ENCODE results near the gene DCLK1.

DCLK1 gene

GRCh38 chr13:36131222-36131930 is at the start of gene DCLK1:
DCLK1 (minus strand) TSS chr13:36131382.
- DNase-seq, result peak; percentile 6

GRCh38 chr13:36175621-36176020 is 44.4 kb upstream of the DCLK1 start:
- no peak for DNase-seq

DNA sequence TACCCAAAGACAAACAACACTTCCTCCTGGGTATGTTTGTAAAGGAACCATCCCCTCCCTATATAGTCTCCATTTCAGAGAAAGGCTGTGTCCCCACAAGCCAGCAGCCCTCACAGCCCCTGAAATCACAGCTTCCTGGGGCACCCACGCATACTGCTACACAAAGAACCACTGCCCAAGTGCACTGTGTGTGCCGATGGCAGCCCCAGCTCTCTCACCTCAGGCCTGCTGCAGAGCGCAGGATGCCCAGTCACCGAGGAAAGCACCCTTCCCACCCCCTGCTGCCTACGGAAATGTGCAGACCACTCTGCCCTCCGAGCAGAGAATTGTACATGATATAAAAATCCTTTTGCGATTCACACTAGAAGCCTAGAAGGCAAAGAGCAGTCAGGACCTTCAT is 43.7 kb upstream of the DCLK1 start:
- DNase-seq, result no peak

DNA sequence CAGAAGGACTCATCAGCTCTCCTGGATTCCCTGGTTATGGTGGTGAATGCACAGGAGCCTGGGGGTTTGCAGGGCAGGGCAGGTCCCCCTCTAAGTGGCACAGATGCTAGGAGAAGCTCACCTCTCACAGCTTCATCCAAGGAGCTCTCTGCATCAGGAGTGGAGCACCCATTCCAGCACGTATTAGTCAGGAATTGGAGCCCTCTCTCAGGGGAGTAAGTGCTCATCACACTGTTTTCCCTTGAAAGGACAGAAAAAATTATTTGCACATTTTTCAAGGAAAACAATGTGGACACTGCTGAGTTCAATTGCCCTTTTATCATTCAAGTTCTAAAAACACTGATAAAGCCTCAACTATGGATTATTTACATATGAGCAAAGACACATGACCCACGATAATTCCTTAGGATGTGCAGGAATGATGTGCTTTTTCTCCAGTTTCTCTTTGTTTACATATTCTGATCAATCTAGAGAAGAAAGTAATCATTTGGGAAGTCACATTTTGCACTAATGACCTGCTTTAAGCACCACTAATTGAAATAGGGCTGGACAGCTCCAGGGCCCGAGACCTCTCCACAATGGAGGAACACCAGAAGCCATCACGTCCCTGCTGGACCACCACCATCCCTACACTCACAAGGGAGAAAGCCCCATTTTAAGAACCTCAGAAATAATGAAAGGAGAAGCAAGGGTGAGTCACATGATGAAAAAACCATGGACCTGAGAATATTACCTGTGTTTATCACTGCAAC is 42.6 kb upstream of the DCLK1 start:
- no peak for DNase-seq

DNA sequence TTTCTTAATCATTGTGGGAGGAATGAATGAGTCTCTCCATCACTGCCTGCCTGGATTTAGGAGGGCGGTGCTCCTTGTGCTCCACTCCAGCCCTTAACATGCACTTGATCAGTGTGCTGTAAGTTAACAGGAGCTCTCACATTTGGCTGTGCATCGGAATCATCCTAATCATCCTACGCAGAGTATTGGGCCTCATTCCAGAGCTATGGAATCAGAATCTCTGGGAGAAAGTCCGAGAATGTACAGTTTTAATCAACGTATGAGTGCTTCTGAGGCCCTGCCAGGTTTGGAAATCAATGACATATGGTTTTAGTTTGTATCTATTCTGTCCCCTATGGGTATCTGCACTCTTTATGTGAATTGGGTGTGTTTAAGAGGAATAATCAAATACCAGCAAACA is 34.9 kb upstream of the DCLK1 start:
- no peak for DNase-seq

- peak; percentile 86 for DNase-seq
Measured at GRCh38 chr13:36163809-36164308, 32.7 kb upstream of the DCLK1 start.

GRCh38 chr13:36163286-36163685 is 32.1 kb upstream of the DCLK1 start:
- DNase-seq, result peak; percentile 31

- no peak for DNase-seq
Measured at GRCh38 chr13:36160297-36160696, 29.1 kb upstream of the DCLK1 start.

GRCh38 chr13:36158611-36159010 is 27.4 kb upstream of the DCLK1 start:
- no peak for DNase-seq

GRCh38 chr13:36157480-36157879 is 26.3 kb upstream of the DCLK1 start:
- peak; percentile 8 for DNase-seq

GRCh38 chr13:36154567-36155291 is 23.5 kb upstream of the DCLK1 start:
- DNase-seq, result no peak

- no peak for DNase-seq
Measured at GRCh38 chr13:36151591-36151990, 20.4 kb upstream of the DCLK1 start.

DNA sequence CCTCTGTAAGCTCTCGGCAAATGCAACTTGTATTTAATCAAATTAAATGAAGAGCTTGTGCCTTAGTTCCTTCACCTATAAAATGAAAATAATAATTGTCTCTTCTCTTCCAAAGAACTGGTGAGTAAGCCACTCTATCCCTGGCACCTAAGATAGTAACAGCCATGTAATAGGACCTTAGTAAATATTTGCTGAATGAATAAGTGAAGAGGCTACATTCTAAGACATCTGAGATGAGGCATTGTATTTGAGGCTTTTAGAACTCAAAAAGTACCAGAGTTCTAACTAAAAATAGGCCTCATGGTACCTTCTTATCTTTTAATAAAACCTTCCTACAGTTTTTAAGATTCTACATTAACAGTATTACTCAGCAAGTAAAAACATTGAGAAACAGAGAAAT is 17.3 kb upstream of the DCLK1 start:
- no peak for DNase-seq

GRCh38 chr13:36147330-36147729 is 16.1 kb upstream of the DCLK1 start:
- DNase-seq, result no peak

DNA sequence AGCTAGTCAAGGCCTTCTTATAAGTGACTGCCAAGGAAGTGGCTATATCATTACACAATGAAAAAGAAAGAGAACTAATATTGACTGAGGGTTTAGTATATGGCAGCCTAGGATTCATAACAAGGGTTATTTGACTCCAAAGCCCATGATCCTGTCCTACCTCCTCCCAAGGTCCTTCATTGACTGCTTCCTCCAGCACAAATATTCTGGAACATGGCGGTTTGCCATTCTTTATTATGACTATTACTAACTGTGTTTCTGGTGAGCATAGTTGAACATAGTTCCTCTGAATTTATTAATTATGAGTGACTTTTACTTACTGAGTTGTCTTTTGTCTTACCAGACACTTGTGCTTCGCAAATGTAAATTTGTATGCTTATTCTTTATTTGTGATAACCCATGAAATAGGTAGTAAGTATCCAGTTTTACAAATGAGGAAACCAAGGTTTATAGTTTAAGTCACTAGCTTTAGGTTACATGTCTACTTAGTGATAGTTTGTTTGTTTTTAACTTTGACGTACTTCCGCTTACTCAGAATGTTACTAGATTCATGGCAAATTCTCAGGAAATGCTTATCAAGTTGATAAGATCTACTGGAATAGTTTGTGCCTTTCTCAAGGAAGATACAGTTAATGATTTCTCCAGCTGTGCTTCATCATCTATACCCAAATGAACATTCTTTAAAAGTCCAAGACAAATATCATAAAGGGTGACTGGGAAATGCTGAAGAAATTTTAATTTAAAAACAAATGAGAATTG is 15.5 kb upstream of the DCLK1 start:
- DNase-seq, result no peak

DNA sequence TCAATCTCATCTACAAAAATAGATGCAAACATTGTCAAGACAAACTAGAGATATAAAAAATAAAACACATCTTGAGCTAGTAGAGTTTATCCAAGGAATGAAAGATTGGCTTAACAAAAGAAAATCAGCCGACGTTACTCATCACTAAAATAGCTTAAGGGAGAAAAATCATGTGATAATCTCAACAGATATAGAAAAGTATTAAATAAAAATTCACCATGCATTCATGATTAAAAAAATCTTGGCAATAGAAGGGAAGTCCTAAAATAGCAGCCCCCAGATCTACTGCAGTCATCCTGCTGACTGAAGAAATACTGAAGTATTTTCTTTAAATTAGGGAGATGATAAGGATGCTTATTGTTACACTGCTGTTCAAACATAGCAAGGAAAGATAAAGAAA is 12.6 kb upstream of the DCLK1 start:
- DNase-seq, result no peak

DNA sequence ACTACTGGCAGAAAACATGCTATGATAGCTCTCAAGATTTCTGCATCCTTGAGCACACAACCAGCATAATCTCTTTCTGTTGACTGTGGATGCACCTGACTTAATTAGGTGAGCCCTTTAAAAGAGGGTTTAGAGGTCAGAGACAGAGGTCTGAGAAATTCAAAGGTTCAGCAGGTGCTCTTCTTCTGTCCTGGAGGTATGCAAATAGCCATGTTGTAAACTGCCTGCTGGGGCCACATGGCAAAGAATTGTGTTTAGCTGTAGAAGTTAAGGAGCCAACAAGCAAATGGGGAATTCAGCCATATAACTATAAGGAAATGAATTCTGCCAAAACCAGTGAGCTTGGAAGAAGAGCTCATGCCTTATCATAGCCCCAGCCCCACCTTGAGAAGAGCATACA is 11.6 kb upstream of the DCLK1 start:
- DNase-seq, result no peak

DNA sequence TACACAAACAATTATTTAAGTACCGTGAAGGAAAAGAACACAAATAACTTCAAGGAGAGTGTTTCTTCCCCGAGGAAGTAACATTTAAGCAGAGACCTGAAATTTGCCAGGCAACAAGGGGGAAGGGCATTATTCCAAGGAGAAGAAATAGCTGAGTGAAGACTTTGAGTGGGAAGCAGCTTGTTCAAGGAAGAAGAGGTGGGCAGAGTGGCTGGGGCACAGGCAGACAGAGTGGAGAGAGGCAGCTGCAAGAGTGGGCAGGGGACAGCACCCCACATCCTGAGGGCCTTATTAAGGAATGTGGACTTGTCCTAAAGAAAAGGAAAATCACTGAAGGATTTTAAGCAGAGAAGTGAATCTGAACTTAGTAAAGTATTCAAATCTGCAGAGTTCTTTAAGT is 4.7 kb upstream of the DCLK1 start:
- no peak for DNase-seq

DNA sequence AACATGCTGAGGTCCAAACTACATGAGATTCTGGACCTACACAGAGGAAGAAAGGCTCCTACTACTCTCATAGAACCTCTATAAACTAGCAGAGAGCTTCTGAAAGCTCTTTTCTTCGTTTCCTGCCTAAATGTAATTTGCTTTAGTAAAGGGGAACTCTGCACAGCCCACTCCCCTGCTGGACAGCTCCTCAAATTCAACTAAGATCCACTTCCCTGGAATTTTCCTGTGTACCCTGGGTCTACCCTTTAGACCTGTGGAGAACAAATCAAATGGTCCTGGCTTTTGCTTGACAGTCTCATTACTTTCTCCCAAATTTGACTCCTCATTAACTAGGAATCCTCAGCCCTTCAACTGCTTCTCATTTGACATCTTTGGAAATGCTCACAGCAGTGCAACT is 3.5 kb upstream of the DCLK1 start:
- DNase-seq, result no peak

GRCh38 chr13:36133950-36134626 is 2.9 kb upstream of the DCLK1 start:
- DNase-seq, result no peak

DNA sequence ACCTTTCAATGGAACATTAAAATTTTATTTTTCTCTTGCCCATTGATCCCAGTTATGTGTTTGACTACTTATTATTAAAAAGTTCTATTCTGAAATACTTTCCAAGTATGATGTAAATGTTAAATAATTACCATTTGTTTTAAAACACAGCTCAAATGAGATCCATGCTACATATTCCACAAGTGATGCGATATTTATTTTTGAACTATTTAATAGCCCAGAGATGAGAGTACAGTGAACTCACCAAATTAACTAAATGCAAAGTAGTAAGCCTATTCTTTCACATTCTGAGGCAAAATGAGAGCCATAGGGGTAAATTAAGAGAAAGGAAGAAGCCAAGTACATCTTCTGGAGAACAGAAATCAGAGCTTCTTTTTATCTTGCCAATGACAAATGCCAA is 1.2 kb upstream of the DCLK1 start:
- no peak for DNase-seq

- DNase-seq, result no peak
Measured at GRCh38 chr13:36131931-36132297, 732 bp upstream of the DCLK1 start.

All from DMS79 (cell line).